ENCODE data around the gene PRR16.

GRCh38 chr5:120550358-120550757 is 86.3 kb downstream of the PRR16 start:
- TF ChIP-seq CTCF (IDR thresholded peaks at IDR 0.05) (no peak), ZFX (IDR thresholded peaks at IDR 0.05; ENCODE audit: borderline replicate concordance) (no peak)

All from 22Rv1 (cell line).